GM12878 (cell line): ENCODE data around the gene CRYL1. TPM values are rescaled to one million over a fixed set of nuclear protein-coding genes. Genes with fewer than 3 reads are reported as not detected.
A peak's percentile ranks its signal among the peaks of the same experiment; 100 is the strongest.

Source experiments
- ATAC-seq: fragments of 200-7000 bp; cut with Tn5 transposase; 3 replicates; pipeline ENCODE4 v1.9.1; 2020; ENCODE audit warnings: mild to moderate bottlenecking, moderate library complexity
- BruUV-seq: library from RNA; stranded (reverse); fragments of 400-500 nt; replicated peaks from 2 replicates; lab custom pipeline; 2021; lab: Mats Ljungman, UMichigan
- CTCF ChIA-PET: fragments of 300-600 bp; sonication (Branson Sonifier 250); formaldehyde crosslinking; extraction: SDS; loops from one replicate; lab custom pipeline; 2021; ENCODE audit warnings: inconsistent platforms; lab: Yijun Ruan, JAX
- POLR2A ChIA-PET: fragments of 350-600 bp; formaldehyde crosslinking; extraction: SDS; loops from one replicate; lab custom pipeline; 2021; ENCODE audit warnings: inconsistent platforms; lab: Charles Lee
- RAD21 ChIA-PET: fragments of 300-600 bp; sonication (Branson Sonifier 250); formaldehyde crosslinking; loops from one replicate; lab custom pipeline; 2023; ENCODE audit warnings: antibody characterized with exemption; ENCODE audit not compliant: unreplicated experiment; lab: Charles Lee
- SMC1A ChIA-PET: fragments of 300-600 bp; sonication (Branson Sonifier 250); formaldehyde crosslinking; loops from one replicate; lab custom pipeline; 2023; ENCODE audit not compliant: unreplicated experiment, uncharacterized antibody; lab: Charles Lee
- DNase-seq: peaks from one replicate; pipeline ENCODE4 v3.0.0-alpha.2; 2011; ENCODE audit warnings: low read depth, low spot score
- FAIRE-seq: peaks from 3 replicates; lab custom pipeline; 2011; peaks lifted over from hg19 to GRCh38; lab: Jason Lieb, UNC
- H2AFZ ChIP-seq: 2 replicates; pipeline ENCODE4 v1.6.0; 2011; ENCODE audit warnings: low read depth, low read length, control low read depth; ENCODE audit not compliant: control insufficient read depth
- H3K27ac ChIP-seq: 2 replicates; pipeline ENCODE4 v1.5.1; 2011; ENCODE audit warnings: control low read depth; ENCODE audit not compliant: control insufficient read depth, insufficient read depth
- H3K27me3 ChIP-seq, 2 experiments: replicated peaks in 1 of 2; 2 replicates each; pipeline versions ENCODE4 v1.6.0 to v1.6.1; 2011; ENCODE audit warnings: low read length in 1 of 2; ENCODE audit not compliant: control insufficient read depth in 2 of 2, insufficient read depth in 2 of 2
- H3K36me3 ChIP-seq, 2 experiments: 2 replicates each; pipeline ENCODE4 v1.5.1; 2011; ENCODE audit warnings: low read length in 1 of 2; ENCODE audit not compliant: control insufficient read depth in 2 of 2, insufficient read depth in 2 of 2
- H3K4me1 ChIP-seq: 2 replicates; pipeline ENCODE4 v1.6.1; 2011; ENCODE audit warnings: mild to moderate bottlenecking, low read length, moderate library complexity, mixed read lengths; ENCODE audit not compliant: control insufficient read depth, insufficient read depth
- H3K4me2 ChIP-seq: 2 replicates; pipeline ENCODE4 v1.6.0; 2011; ENCODE audit warnings: control low read depth; ENCODE audit not compliant: control insufficient read depth, insufficient read depth
- H3K4me3 ChIP-seq: fragments of 200-600 bp; sonication (generic); 2 replicates; pipeline ENCODE4 v1.5.1; 2016
- H3K79me2 ChIP-seq: 2 replicates; pipeline ENCODE4 v1.6.0; 2011; ENCODE audit warnings: low read length; ENCODE audit not compliant: control insufficient read depth, insufficient read depth
- H3K9ac ChIP-seq: 2 replicates; pipeline ENCODE4 v1.8.0; 2011; ENCODE audit warnings: low read length, control low read depth, mixed read lengths; ENCODE audit not compliant: control insufficient read depth, insufficient read depth
- H3K9me3 ChIP-seq: replicated peaks from 3 replicates; pipeline ENCODE4 v1.5.1; 2011; ENCODE audit warnings: mild to moderate bottlenecking, low read length; ENCODE audit not compliant: control insufficient read depth, insufficient read depth
- H4K20me1 ChIP-seq: 2 replicates; pipeline ENCODE4 v1.6.0; 2011; ENCODE audit not compliant: control insufficient read depth, insufficient read depth
- BACH1 ChIP-seq: fragments of 450-650 bp; IDR thresholded peaks from 2 replicates; pipeline ENCODE4 v1.6.1; 2017; ENCODE audit warnings: mild to moderate bottlenecking, borderline replicate concordance
- BHLHE40 ChIP-seq, 2 experiments: fragments of 450-650 bp in 1 of 2; IDR thresholded peaks; 2 replicates each; pipeline ENCODE4 v1.6.1; 2011 to 2017; ENCODE audit warnings: low read depth in 2 of 2, borderline replicate concordance in 1 of 2, improper control_type of control experiment in 1 of 2, low read length in 1 of 2, mild to moderate bottlenecking in 1 of 2
- CEBPB ChIP-seq, 2 experiments: fragments of 150-350 bp in 1 of 2; IDR thresholded peaks; 2 replicates each; pipeline ENCODE4 v1.6.1; 2012 to 2014; ENCODE audit warnings: low read depth in 2 of 2, low read length in 2 of 2, borderline replicate concordance in 1 of 2, inconsistent platforms in 1 of 2
- CHD1 ChIP-seq: IDR thresholded peaks from 2 replicates; pipeline ENCODE4 v1.6.1; 2012; ENCODE audit warnings: low read depth, low read length, improper control_type of control experiment
- DPF2 ChIP-seq: fragments of 450-650 bp; IDR thresholded peaks from 2 replicates; pipeline ENCODE4 v1.6.1; 2017; ENCODE audit warnings: mild to moderate bottlenecking
- ELK1 ChIP-seq: IDR thresholded peaks from 2 replicates; pipeline ENCODE4 v1.6.1; 2012; ENCODE audit warnings: low read depth, low read length, improper control_type of control experiment
- FOXM1 ChIP-seq: IDR thresholded peaks from 2 replicates; pipeline ENCODE4 v1.6.1; 2012; ENCODE audit warnings: low read depth, mild to moderate bottlenecking, inconsistent platforms, low read length, moderate library complexity
- MEF2A ChIP-seq: IDR thresholded peaks from 2 replicates; pipeline ENCODE4 v1.6.1; 2011; ENCODE audit warnings: low read depth, mild to moderate bottlenecking, low read length, moderate library complexity; ENCODE audit not compliant: insufficient read depth
- NR2C1 ChIP-seq: fragments of 450-650 bp; IDR thresholded peaks from 2 replicates; pipeline ENCODE4 v1.6.1; 2017; ENCODE audit warnings: antibody characterized with exemption, mild to moderate bottlenecking, moderate library complexity
- PAX5 ChIP-seq: IDR thresholded peaks from 2 replicates; pipeline ENCODE4 v1.6.1; 2011; ENCODE audit warnings: low read depth, low read length, borderline replicate concordance
- RAD21 ChIP-seq: IDR thresholded peaks from 2 replicates; pipeline ENCODE4 v1.6.1; 2011; ENCODE audit warnings: mild to moderate bottlenecking, low read depth, low read length, moderate library complexity; ENCODE audit not compliant: insufficient read depth
- RB1 ChIP-seq: fragments of 450-650 bp; formaldehyde crosslinking; IDR thresholded peaks from 2 replicates; pipeline ENCODE4 v1.6.1; 2017; ENCODE audit warnings: mild to moderate bottlenecking, borderline replicate concordance
- RFX5 ChIP-seq: IDR thresholded peaks from 2 replicates; pipeline ENCODE4 v1.6.1; 2011; ENCODE audit warnings: low read depth, low read length, improper control_type of control experiment
- SKIL ChIP-seq: fragments of 450-650 bp; IDR thresholded peaks from 2 replicates; pipeline ENCODE4 v1.6.1; 2017; ENCODE audit warnings: mild to moderate bottlenecking, low read depth, inconsistent platforms; ENCODE audit not compliant: poor library complexity, severe bottlenecking
- SMC3 ChIP-seq: IDR thresholded peaks from 2 replicates; pipeline ENCODE4 v1.6.1; 2011; ENCODE audit warnings: low read length, improper control_type of control experiment, borderline replicate concordance
- SRF ChIP-seq, 2 experiments: IDR thresholded peaks; 2 replicates each; pipeline ENCODE4 v1.6.1; 2011; ENCODE audit warnings: low read depth in 2 of 2, low read length in 2 of 2, mild to moderate bottlenecking in 1 of 2, moderate library complexity in 1 of 2
- ZNF207 ChIP-seq: fragments of 450-650 bp; IDR thresholded peaks from 2 replicates; pipeline ENCODE4 v1.6.1; 2014; ENCODE audit warnings: antibody characterized with exemption, mild to moderate bottlenecking, borderline replicate concordance
- WGBS: methylation state at CpG from one replicate; pipeline ENCODE4 v1.1.6; 2016; ENCODE audit warnings: low lambda C conversion rate; ENCODE audit not compliant: insufficient replicate concordance, insufficient coverage; ENCODE audit errors: missing lambda C conversion rate; 5-methylcytosine and 5-hydroxymethylcytosine counted together
- in situ Hi-C: fragments of 300-500 bp; cut with MboI; formaldehyde crosslinking; loops from 9 replicates; pipeline ENCODE4 v1.14.3; 2018; ENCODE audit warnings: mixed read lengths
- intact Hi-C: fragments of 100-400 bp; cut with micrococcal nuclease; formaldehyde crosslinking; loops from one replicate; pipeline ENCODE4 v1.14.2; 2022; ENCODE audit not compliant: unreplicated experiment
- polyA plus RNA-seq, 11 experiments: library from polyadenylated mRNA; depleted of rRNA in 4 of 11; unstranded in 6 of 11; stranded (reverse) in 5 of 11; fragments of >200 nt; fragmentation: Nextera tagmentation in 4 of 11; fragmentation: Illumina TruSeq in 1 of 11; extraction: Ambion mirVana in 4 of 11; extraction: Trizol in 1 of 11; gene quantifications; 1 replicate in 1 of 11; 2 replicates in 10 of 11; pipeline versions ENCODE4 v1.2.1 to v1.2.3, GENCODE V29; 2011 to 2016; ENCODE audit warnings: inconsistent platforms in 2 of 11, missing spikeins in 2 of 11, low read depth in 1 of 11
- total RNA-seq, 4 experiments: library from RNA; depleted of rRNA in 3 of 4; stranded (reverse); fragments of >200 nt in 3 of 4; fragmentation: Illumina TruSeq in 1 of 4; extraction: Trizol in 1 of 4; gene quantifications; 2 replicates each; pipeline versions ENCODE4 v1.2.1 to v1.2.3, GENCODE V29; 2013 to 2021
- TF ChIP-seq, protein P1 (sequence below): IDR thresholded peaks from 2 replicates; pipeline ENCODE4 v1.6.1; 2011; ENCODE audit warnings: borderline replicate concordance, low read depth, mild to moderate bottlenecking, moderate library complexity, low read length; ENCODE audit not compliant: insufficient read depth, poor library complexity, severe bottlenecking

The CRYL1 gene
- total and polyA plus RNA-seq, 10 of the 15 experiments (the other 5 are each of a cell fraction or from before 2014, with no cell fraction given) = 5.5 to 36.7 (median 12.2) TPM

- Histone ChIP-seq H3K36me3 (no peaks in the 10 kb centered on the region), H2AFZ (peak overlapping the region; percentile 63), H3K27ac (no peak overlapping the region), H4K20me1 (no peaks in the 10 kb centered on the region), H3K4me2 (no peak overlapping the region), H3K27me3 (no peaks in the 10 kb centered on the region), H3K9ac (no peak overlapping the region), H3K4me1 (no peaks in the 10 kb centered on the region), H3K9me3 (no peaks in the 10 kb centered on the region), H3K4me3 (no peak overlapping the region), H3K79me2 (no peaks in the 10 kb centered on the region)
- intact Hi-C loops (loop anchor here (1.0 to 10.0 kb wide), 7 partner anchors 57 to 982 kb away; partner anchors contain the start of genes EEF1AKMT1 and IL17D), in situ Hi-C loops (no loop called here)
- POLR2A ChIA-PET = no interaction called here
- ATAC-seq = peak; percentile 87
- SMC1A ChIA-PET = interaction anchor here (0.9 to 4.2 kb wide), 16 partner anchors 9 to 430 kb away, joined by 3 to 19 read pairs (median 4); no protein-coding TSS in a partner anchor
- WGBS = 46% methylated on average over 14 of the region's 14 CpGs
- RAD21 ChIA-PET = interaction anchor here (0.6 to 2.4 kb wide), 7 partner anchors 56 to 431 kb away, joined by 3 to 16 read pairs (median 3); no protein-coding TSS in a partner anchor
- DNase-seq = peak; percentile 40
- FAIRE-seq = peak; percentile 94
- CTCF ChIA-PET = interaction anchor here (0.6 to 8.6 kb wide), 25 partner anchors 11 to 508 kb away, joined by 3 to 127 read pairs (median 4); no protein-coding TSS in a partner anchor
- BruUV-seq = no TSS peak
- TF ChIP-seq FOXM1 = peak; percentile 58; the same call in 1 of the 2 replicates
- no peak for TF ChIP-seq MEF2A
- TF ChIP-seq CHD1 = no peak
- no peak for TF ChIP-seq RFX5
- 0 out of 2 replicates have a peak, but pooled peaks have one; percentile 16 for TF ChIP-seq BACH1
- no peak for TF ChIP-seq SRF (IDR thresholded peaks at IDR 0.05; ENCODE audit: low read depth in 2 of 2, low read length in 2 of 2)
- TF ChIP-seq RB1 = no peak
- TF ChIP-seq SMC3 = peak; percentile 87
- TF ChIP-seq ZNF207 = no peak
- no peak for TF ChIP-seq ELK1
- no peak for TF ChIP-seq SKIL
- no peak for TF ChIP-seq DPF2
- peak; percentile 94 for TF ChIP-seq RAD21
- TF ChIP-seq, protein P1, sequence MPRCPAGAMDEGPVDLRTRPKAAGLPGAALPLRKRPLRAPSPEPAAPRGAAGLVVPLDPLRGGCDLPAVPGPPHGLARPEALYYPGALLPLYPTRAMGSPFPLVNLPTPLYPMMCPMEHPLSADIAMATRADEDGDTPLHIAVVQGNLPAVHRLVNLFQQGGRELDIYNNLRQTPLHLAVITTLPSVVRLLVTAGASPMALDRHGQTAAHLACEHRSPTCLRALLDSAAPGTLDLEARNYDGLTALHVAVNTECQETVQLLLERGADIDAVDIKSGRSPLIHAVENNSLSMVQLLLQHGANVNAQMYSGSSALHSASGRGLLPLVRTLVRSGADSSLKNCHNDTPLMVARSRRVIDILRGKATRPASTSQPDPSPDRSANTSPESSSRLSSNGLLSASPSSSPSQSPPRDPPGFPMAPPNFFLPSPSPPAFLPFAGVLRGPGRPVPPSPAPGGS = no peak
- no peak for TF ChIP-seq PAX5
- no peak for TF ChIP-seq CEBPB (IDR thresholded peaks at IDR 0.05; ENCODE audit: borderline replicate concordance in 1 of 2, low read depth in 2 of 2, low read length in 2 of 2)
- no peak for TF ChIP-seq BHLHE40 (IDR thresholded peaks at IDR 0.05; ENCODE audit: borderline replicate concordance in 1 of 2, low read depth in 2 of 2, low read length in 1 of 2)
- TF ChIP-seq NR2C1 = no peak
These were observed 30.3 kb downstream of the CRYL1 start for GRCh38 chr13:20495087-20496023.
